HG03378 (cell line): ENCODE results near the gene CHST15.
"Not testable (repeated sequence)": the region's sequence is repeated elsewhere in the genome, so short reads cannot be mapped to it uniquely, and the experiment has no call there.

Experiments
- ATAC-seq: cut with Tn5 transposase; IDR thresholded peaks from one replicate; pipeline ENCODE4 v1.9.1; 2021; ENCODE audit warnings: mild to moderate bottlenecking, moderate library complexity; ENCODE audit not compliant: unreplicated experiment

CHST15 gene

DNA sequence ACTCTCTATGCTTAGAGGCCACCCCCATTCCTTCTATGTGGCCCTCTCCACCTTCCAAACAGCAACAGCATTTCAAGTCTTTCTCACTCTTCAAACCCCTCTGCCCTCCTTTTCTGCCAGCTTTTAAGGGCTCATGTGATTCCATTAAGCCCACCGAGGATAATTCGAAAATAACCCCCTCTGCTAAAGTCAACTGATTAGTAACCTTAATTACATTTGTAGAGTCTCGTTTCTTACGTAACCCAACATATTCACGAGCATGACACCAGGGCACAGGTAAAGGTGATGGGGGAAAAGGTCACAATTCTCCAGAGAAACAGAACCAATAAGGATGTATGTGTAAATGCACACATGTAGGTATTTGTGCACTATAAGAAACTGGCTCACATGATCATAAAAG lies 6.7 kb upstream of the CHST15 start:
- no peak for ATAC-seq

DNA sequence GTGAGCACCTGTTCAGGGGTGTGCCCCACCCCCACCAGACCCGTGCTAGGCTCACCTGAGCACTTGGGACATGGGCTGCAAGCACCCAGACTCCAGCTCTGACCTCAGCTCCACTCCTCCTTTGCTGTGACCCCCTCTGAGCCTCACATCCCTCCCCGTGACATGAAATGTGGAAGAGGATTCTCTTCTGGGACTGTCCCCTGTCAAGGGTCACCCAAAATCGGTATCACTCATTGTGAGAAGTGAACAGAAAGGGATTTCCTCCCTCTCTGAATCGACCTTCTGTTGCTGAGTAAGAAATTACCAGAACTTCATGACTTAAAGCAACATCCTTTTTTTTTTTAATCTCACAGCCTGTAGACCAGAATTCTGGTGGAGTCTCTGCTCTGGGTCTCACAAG lies 6.2 kb upstream of the CHST15 start:
- no peak for ATAC-seq

DNA sequence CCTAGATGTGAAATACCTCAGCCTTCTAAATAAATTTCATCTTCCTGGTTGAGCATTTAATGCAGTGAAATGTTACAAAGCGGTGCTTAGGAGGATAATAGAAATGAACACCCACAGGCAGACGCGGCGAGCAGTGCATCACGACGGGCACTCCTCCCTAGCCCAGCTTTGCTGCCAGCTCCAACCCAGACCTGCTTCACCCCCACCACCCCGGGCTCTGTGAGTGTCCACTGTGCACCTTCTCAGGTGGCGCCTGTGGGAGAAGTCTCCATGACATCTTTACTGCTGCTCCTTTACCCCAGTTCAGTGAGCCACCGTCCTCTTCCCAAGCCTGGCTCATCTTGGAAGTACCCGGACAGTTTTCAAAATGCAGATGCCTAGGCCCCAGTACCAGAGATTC lies 5.2 kb upstream of the CHST15 start:
- ATAC-seq, result no peak

DNA sequence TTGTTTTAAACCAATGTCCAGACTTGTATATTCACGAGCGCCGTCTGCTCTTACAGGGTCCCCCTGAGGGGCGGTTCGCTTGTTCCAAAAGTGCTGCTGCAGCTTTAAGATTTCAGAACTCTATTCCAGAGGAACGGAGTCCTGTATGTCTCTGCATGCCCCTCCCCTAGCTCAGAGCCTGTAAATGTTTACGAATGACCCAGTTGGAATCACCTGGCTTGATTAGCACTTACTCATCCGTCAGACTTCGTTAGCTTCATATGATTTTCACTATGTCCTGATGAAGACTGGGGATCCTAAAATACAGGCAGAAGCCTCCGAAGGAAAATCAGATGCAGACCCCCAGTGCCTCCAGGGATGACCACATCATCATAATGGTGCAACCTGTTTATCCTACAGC lies 4.5 kb upstream of the CHST15 start:
- ATAC-seq, result no peak

DNA sequence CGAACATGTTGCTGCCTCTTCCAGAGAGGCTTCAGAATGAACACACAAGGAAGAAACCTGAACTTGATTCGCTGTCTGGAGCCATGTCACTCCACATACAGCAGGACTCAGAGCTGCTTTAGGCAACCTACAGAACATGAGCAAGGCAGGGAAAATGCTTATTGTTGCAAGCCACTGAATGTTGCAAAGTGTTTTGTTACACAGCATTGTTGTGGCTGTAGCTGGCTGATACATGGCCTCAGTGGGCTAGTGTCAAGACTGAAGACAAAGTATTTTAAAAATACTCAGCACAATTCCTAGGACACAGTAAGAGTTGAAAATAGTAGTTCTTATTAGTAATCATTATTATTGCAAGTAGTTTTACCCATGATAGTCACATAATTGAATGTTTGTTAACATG lies 3.1 kb upstream of the CHST15 start:
- no peak for ATAC-seq

DNA sequence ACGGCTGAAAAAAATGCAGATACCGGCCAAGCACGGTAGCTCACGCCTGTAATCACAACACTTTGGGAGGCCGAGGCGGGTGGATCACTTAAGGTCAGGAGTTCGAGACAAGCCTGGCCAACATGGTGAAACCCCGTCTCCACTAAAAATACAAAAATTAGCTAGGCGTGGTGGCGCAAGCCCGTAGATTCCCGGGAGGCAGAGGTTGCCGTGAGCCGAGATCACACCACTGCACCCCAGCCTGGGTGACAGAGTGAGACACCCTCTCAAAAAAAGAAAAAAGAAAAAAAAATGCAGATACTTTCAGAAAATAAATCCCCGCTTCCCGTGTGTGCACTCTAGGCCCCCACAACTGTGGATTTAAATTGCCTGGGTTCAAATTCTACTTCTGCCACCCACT lies 2.4 kb upstream of the CHST15 start:
- ATAC-seq, result not testable (repeated sequence)

DNA sequence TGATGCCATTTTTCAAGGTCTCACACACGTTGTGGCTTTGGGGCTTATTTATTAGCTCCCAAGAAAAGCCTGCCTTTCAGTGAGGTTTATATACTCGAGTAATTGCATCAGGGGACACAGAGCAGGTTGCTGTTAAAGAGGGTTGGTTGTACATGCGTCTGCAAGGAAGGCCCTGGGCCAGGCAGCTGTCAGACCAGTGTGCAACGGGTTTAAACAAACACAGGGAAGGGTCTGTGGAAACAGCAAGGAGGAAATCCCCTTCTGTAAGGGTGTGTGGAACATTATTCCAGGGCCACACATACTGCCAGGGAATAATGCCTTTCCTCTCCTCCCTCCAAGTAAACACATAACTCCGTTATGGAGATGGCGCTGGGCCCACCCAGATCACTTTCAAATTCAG lies 1.7 kb upstream of the CHST15 start:
- no peak for ATAC-seq

DNA sequence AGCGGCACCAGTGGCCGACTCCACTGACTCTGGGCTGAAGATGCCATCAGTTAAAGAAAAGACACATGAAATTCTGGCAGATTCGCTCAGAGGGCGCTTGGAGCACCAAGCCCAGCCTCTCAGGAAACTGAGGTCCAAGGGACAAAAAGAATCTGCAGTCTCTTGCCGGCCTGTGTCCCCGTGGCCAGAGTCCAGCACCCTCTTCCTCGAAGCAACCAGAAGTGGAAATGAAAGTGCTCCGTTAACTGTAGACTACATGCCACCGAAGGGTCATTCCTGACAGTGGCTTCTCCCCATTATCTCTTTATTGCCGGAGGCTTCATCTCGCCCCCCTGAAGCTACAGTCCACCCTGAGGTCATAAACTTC lies 1.0 kb upstream of the CHST15 start:
- no peak for ATAC-seq

DNA sequence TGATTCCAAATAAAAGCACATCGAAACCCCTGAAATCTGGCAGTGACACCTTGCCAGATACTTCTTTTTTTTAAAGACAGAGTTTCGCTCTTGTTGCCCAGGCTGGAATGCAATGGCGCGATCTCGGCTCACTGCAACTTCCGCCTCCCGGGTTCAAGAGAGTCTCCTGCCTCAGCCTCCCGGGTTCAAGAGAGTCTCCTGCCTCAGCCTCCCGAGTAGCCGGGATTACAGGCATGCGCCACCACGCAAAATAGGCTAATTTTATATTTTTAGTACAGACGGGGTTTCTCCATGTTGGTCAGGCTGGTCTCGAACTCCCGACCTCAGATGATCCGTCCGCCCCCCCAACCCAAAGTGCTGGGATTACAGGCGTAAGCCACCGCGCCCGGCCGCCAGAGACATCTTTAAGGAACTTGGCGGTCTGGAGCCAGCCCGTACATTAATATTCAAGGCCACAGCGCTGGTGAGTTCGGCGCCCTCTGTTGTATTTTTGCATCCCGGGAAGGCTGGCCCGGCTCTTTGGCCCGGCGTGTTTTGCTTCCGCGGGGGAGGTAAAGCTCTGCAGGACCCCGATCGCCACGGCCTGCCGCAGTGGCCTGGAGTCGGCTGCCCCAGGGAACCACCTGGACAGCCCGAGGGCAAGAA lies 498 bp upstream of the CHST15 start:
- not testable (repeated sequence) for ATAC-seq

DNA sequence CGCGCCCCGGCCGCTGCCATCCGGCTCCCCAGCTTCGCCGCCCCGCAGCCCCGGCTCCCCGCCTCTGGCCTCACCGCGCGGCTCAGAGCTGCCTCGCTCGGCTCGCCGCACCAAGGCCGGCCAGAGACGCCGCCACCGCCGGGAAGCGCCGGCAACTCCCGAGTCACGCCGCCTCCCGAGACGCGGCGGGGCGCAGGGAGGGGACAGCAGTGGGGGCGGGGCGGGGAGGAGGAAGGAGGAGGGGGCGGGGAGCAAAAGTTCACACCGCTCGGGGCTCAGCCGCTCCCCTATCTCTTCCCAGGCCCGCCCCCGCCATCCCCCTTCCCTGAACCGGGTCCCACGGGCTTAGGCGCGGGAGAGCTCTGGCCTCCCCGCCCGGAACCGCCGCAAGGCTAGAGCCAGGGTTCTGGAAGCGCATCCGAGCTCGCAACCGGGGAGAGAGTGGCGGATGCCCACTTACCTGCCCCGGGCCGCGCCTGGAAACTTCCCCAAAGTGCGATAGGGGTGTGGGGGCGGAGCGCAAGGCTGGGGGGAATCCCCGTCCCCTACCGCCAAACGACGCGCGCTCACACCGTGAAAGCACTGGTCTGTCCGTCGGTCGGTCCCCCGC lies 1.0 kb downstream of the CHST15 start:
- ATAC-seq, result no peak

DNA sequence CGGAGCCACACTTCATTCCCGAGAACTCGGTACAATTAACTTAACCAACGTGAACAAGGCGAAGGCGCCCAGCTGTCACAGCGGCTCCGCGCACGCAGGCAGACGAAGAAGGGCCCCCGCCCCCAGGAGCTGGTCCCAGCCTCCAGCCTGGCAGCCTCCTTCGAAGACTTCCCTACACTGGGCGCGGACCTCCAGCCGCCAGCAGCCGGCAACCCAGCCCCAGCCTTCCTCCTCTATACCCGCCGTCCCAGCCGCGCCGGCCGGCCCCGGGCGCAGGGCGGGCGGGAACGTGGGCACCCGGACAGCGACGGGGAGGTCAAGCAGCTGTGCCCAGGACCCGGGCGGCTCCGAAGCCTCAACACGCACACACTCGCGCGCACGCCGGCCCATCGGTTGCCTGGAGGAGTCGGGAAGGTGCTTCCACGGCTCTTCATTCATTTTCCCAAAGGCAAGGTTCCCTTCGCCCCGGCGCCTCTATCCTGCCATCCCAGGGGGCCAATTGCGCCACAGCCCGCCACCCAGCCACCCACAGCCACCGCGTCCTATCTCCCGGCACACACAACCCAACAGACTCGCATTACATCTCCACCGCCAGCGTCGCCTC lies 1.6 kb downstream of the CHST15 start:
- no peak for ATAC-seq

DNA sequence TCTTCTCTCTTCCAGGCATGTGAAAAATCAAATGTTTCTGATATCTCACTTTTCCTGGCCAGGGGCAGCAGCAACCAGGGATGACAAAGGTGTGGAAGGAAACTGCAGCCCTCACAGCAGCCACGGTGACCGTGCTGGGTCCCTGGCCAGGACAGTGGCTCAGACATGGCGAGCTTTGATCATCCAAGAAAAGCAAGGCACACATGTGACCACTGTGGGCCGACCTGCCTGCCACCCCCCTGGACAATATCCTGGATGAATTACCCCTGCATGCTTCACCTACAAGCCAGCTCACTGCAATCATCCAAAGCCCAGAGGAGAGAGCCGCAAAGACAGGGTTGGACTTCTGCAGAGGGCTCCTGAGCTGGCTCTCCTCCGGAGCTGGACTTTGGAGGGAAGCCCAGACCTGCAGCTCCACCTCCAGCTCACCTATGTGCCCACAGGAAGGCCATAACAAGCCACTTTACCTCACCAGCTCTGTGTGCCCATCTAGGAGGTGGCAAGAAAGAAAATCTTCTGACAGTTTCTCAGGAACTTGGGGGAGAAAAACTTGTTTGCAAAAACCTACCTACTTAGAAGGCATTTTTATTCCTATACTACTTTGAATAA lies 2.7 kb downstream of the CHST15 start:
- ATAC-seq, result no peak

DNA sequence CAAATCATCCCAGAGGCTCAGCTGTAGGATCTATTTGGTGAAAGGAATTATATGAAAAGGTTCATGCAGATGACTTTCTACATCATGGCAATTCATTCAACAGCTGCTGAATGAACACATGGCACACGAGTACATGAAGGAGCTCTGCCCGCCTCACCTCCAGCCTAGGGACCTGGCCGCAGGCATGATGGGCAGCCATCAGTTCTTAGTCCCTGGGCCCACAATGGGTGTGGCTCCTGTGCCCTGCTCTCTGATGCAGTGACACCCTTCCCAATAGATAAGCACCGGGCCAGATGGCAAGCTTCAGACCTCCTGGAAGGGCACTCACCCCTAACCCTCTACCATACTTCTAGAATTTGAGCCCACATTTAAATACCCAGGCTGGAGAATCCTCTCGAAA lies 3.5 kb downstream of the CHST15 start:
- ATAC-seq, result no peak

DNA sequence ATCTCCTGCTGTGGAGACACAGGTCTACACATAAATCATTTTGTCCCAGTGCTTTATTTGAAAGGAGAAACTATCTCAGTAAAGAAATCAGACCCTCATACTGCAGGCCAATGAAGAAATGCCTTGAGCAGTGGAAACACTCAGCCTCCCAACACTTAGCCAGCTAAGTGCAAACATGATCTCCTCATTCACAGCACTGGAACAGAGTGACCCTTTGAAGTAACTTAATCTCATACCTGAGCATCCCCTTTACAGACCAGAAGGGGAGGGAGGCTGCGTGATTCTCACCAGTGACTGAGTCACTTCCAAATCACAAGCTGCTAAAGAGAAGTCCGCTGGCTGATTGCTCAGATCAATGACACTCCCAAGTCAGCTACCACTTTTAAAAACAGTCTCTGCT lies 4.5 kb downstream of the CHST15 start:
- ATAC-seq, result no peak

DNA sequence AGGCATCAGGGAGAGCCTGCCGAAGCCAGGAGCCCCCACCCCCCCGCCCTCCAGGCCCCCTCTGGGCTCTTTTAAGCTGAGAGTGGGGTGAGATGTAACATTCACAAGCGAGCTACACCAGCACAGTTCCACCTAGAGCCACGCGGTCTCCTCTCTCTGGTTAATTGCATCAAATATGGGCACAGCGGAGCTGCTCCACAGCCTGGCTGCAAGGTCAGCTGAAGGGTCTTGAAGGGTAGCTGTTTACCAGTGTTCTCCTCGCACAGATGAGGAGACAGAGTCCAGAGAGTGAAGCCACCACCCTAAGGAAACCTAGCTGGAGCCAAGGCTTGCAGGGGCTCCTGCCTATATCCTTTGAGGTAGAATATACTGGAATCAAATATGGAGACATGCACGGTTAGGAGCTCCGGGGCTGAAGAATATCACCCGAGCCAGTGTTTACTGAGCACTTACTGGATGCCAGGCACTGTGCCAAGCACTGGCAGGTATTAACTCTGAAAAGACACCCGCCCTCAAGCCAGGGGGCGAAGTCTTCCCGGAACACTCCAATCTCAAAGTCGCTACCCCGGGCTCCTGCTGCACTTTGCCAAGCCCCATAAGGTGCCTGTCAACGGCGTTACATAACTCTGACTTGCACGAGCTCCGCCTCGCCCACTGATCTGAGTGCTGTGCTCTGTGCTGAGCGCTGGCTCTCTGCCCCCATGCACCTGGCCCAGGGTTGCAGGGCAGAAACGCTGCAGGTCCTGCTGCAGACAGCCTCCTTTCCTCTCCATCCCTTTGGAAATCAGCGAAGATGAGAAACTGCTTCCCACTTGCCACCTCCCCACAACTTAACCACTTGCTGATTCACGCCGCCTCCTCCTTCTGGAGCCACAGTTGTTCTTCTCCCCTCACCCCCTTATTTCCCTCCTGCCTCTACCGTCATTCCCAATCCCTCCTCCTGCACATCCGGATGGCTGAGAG lies 5.4 kb downstream of the CHST15 start:
- ATAC-seq, result no peak

DNA sequence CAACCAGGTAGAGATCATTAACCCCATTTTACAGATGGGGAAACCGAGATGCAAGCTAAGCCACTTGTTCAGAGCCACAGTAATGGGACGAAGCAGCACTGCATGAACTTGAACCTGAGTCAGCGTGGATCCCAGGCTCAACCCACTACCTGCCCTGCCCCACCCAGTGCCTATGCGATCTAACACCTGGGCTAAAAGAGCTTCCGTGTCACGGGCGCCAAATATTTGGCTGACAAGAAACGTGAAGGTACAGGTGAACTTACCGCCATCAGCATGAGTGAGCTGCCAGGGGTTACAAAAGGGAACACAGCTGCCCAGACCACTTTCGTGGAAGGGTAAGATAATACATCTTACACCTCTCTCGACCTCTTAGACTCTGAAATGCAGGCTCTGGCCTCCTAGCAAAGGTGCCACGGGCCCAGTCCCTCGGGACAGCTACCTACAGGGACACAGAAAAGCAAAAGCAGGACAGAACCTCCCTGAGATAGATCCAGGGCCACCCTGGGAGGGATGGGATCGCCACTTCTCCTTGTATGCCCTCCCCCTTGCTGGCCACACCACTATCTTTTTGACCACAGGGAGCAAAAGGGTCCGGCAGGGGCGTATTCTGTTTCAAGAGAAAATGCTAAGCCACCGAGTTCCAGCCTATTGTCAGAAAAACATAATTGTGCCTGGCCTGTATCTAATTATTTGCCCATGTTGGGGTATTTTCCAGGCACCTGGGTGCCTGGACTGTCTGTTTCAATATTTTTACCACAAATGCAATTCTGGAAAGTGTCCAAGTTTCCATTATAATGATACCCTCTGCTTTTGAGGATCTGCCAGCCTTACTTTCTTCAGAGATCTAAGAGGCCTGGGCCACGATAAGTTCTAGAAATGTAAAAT lies 6.4 kb downstream of the CHST15 start:
- no peak for ATAC-seq

DNA sequence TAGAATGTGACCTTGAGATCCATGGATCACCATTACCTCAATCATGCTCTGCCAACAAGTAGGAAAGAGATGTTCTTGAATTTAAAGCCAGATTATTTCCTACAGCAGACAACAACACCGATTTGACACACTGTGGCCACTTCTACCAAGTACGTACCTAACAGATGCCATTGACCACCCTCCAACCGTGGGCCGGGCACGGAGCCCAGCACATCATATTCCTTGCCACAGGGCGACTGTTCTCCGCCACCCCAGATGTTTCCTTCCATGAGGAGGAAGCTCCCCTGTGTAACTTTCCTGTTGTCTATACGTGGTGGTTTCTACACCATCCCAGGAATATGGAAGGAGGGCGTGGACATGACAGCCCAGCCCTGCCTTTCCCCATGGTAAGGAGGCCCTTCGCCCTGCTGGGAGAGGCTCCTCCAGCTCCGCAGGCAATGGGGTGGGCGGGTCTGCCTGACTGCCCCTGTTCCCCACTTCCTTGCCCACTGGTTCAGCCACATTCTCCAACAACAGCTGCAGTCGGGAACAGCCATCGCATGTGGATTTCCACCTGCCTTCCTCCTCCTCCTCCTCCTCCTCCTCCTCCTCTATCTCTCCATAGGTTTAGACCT lies 7.2 kb downstream of the CHST15 start:
- no peak for ATAC-seq

DNA sequence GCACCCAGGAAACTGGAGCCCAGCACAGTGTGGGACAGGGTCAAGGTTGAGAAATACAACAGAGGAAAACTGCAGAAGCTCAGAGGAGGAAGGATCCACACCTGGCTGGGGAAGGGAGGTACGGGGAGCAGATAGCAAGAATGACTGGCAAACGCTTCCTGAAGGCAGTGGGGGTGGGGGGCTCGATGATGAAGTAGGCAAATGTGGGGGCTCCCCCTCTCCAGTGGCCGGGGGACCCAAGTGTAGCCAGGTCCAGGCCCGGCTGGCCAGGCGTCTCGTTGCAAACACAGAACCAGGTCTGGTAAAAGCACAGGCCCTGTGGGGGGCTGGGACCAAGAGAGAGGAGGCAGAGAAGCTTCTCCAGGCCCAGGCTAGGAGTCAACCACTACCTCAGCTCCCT lies 7.7 kb downstream of the CHST15 start:
- ATAC-seq, result no peak

DNA sequence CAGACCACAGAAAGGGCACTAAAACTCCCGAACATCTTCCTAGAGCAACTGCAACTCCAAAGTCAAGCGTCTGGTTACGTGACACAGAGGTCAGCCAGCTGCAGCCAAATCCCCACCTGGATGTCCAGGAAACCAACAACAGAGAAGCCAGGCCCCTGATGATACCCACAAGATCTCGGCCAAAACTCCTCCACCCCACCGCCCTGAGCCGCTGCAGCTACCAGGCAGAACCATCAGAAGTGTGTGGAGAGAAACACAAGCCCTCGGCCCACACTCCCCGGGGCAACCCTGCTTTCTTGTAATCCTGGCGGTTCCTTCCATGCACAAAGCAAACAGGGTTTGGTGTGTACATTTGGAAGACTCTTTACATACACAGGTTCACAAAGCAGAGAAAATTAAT lies 8.7 kb downstream of the CHST15 start:
- ATAC-seq, result no peak
